HG02852 (cell line): Measurements from ENCODE around the gene TMEM236.
"Not testable (repeated sequence)": the region's sequence is repeated elsewhere in the genome, so short reads cannot be mapped to it uniquely, and the experiment has no call there.

Source experiments
- ATAC-seq: cut with Tn5 transposase; IDR thresholded peaks from one replicate; pipeline ENCODE4 v1.9.1; 2021; ENCODE audit warnings: mild to moderate bottlenecking, moderate library complexity; ENCODE audit not compliant: unreplicated experiment

Gene TMEM236

GRCh38 chr10:17751781-17752445, at the start of gene TMEM236:
TMEM236 (plus strand) TSS chr10:17752201; CDS start chr10:17752296, 95 bp downstream.
- no peak for ATAC-seq

- ATAC-seq: no peak
Observed at GRCh38 chr10:17703706-17704105, 48.3 kb upstream of the TMEM236 start.

GRCh38 chr10:17708821-17709220, 43.2 kb upstream of the TMEM236 start:
- no peak for ATAC-seq

- no peak for ATAC-seq
Observed at GRCh38 chr10:17709492-17709891, 42.5 kb upstream of the TMEM236 start.

- ATAC-seq: no peak
Observed at GRCh38 chr10:17710181-17710580, 41.8 kb upstream of the TMEM236 start.

- ATAC-seq: no peak
Observed at GRCh38 chr10:17712053-17712452, 39.9 kb upstream of the TMEM236 start.

GRCh38 chr10:17712717-17713471, 39.1 kb upstream of the TMEM236 start:
- no peak for ATAC-seq

- ATAC-seq: no peak
Observed at GRCh38 chr10:17713758-17714157, 38.2 kb upstream of the TMEM236 start.

- no peak for ATAC-seq
Observed at GRCh38 chr10:17716161-17716560, 35.8 kb upstream of the TMEM236 start.

GRCh38 chr10:17722317-17723014, 29.5 kb upstream of the TMEM236 start:
- not testable (repeated sequence) for ATAC-seq

GRCh38 chr10:17725703-17726102, 26.3 kb upstream of the TMEM236 start:
- ATAC-seq: no peak

GRCh38 chr10:17729630-17730029, 22.4 kb upstream of the TMEM236 start:
- no peak for ATAC-seq

- no peak for ATAC-seq
Observed at GRCh38 chr10:17730667-17731066, 21.3 kb upstream of the TMEM236 start.

GRCh38 chr10:17731331-17732020, 20.5 kb upstream of the TMEM236 start:
- no peak for ATAC-seq

- no peak for ATAC-seq
Observed at GRCh38 chr10:17733620-17734019, 18.4 kb upstream of the TMEM236 start.

- no peak for ATAC-seq
Observed at GRCh38 chr10:17734432-17735080, 17.4 kb upstream of the TMEM236 start.

GRCh38 chr10:17735166-17735941, 16.6 kb upstream of the TMEM236 start:
- no peak for ATAC-seq

- no peak for ATAC-seq
Observed at GRCh38 chr10:17736223-17736622, 15.8 kb upstream of the TMEM236 start.

GRCh38 chr10:17737027-17737965, 14.7 kb upstream of the TMEM236 start:
- ATAC-seq: no peak
